Lower lobe of right lung (tissue), 2 donors: ENCODE results near the gene CDC42BPB. TPM values are rescaled to one million over a fixed set of nuclear protein-coding genes. Genes with fewer than 3 reads are reported as not detected.
A peak's percentile ranks its signal among the peaks of the same experiment; 100 is the strongest.

Experiments used
- ATAC-seq, 2 donors: fragments of 200-7000 bp; cut with Tn5 transposase; one replicate each; pipeline ENCODE4 v1.9.1; 2020 to 2022; ENCODE audit warnings: mild to moderate bottlenecking in 2 of 2, moderate library complexity in 2 of 2
- DNase-seq: peaks from one replicate; pipeline ENCODE4 v3.0.0-alpha.2; 2020
- H3K27ac ChIP-seq: fragments of 200-600 bp; one replicate; pipeline ENCODE4 v1.8.0; 2022
- H3K27me3 ChIP-seq: fragments of 200-600 bp; one replicate; pipeline ENCODE4 v1.8.0; 2022; ENCODE audit warnings: low read depth
- H3K36me3 ChIP-seq: fragments of 200-600 bp; one replicate; pipeline ENCODE4 v1.8.0; 2022; ENCODE audit warnings: mild to moderate bottlenecking
- H3K4me1 ChIP-seq: fragments of 200-600 bp; one replicate; pipeline ENCODE4 v1.8.0; 2022
- H3K4me3 ChIP-seq: fragments of 200-600 bp; one replicate; pipeline ENCODE4 v1.8.0; 2022; ENCODE audit warnings: mild to moderate bottlenecking
- H3K9me3 ChIP-seq: fragments of 200-600 bp; one replicate; pipeline ENCODE4 v1.8.0; 2022
- intact Hi-C: fragments of 100-400 bp; cut with DNase I; formaldehyde crosslinking; loops from one replicate; pipeline ENCODE4 v1.11.0; 2022
- total RNA-seq: library from RNA; stranded (reverse); fragmentation: NEBNext Ultra II Directional; extraction: Animal tissue kit (Norgen Biotek cat#: 25700); gene quantifications from one replicate; pipeline ENCODE4 v1.2.1, GENCODE V29; 2021
- TF ChIP-seq, protein P1 (sequence below): fragments of 200-600 bp; IDR thresholded peaks from one replicate; pipeline ENCODE4 v1.8.0; 2022; ENCODE audit warnings: antibody characterized with exemption, mild to moderate bottlenecking
- donor health status: DM: no; HTN: yes; CAD: no; lungs with severe emphysema.

CDC42BPB gene
- total RNA-seq, 1 donor from 2014 or later: 114 TPM

DNA sequence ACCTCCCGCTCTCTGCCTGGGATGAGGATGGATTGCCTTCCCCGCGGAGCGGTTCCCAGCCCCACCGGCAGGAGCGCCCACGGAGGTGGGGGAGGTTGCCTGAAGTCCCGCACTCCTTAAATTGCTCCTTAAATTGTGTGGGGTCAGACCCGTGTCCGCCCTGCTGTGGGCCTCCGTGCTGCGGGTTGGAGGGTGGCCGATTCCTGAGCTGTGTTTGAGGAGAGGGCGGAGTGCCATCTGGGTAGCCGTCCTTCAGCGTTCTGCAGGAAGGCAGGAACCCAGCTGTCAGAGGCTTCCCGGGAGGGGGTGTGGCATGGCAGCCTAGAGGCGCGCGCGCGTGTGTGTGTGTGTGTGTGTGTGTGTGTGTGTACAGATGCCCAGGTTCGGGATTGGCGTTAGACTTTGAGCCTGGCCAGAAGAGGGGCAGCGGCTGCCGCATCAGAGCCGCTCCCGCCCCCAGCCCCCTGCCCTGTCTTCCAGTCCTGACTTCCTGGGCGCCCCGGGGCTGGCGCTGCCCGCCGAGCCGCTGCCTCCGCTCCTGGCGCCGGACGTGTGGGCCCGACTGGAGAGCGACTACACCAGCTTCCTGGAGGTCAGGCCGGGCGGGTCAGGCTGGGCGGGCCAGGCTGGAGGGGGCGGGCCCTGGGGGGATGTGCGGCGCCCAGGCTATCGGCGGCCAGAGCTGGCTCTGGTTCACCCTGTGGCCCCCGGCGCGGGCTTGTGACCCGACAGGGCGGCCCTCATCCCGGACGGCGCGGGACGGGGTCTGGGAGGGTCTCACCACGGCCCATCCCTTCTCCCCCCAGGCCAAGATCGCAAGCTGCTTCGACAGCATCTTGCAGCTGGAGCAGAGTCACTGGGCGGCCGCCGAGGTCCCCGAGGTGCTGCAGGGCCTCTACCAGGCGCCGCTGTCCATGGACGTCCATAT lies 46.4 kb upstream of the CDC42BPB start:
- ATAC-seq (peak; percentile 55 to 64), DNase-seq (peak; percentile 77)
- Histone ChIP-seq H3K9me3 (no peaks in the 10 kb centered on the region), H3K36me3 (no peaks in the 10 kb centered on the region), H3K4me3 (peak overlapping the region; percentile 37), H3K4me1 (peaks cover 30% of the 10 kb centered on the region), H3K27me3 (peaks cover 55% of the 10 kb centered on the region), H3K27ac (no peak overlapping the region)
- intact Hi-C loops: loop anchor here (10.0 kb wide), 1 partner anchor 191 kb away; no protein-coding TSS in a partner anchor
- TF ChIP-seq, protein P1, sequence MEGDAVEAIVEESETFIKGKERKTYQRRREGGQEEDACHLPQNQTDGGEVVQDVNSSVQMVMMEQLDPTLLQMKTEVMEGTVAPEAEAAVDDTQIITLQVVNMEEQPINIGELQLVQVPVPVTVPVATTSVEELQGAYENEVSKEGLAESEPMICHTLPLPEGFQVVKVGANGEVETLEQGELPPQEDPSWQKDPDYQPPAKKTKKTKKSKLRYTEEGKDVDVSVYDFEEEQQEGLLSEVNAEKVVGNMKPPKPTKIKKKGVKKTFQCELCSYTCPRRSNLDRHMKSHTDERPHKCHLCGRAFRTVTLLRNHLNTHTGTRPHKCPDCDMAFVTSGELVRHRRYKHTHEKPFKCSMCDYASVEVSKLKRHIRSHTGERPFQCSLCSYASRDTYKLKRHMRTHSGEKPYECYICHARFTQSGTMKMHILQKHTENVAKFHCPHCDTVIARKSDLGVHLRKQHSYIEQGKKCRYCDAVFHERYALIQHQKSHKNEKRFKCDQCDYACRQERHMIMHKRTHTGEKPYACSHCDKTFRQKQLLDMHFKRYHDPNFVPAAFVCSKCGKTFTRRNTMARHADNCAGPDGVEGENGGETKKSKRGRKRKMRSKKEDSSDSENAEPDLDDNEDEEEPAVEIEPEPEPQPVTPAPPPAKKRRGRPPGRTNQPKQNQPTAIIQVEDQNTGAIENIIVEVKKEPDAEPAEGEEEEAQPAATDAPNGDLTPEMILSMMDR: no peak

DNA sequence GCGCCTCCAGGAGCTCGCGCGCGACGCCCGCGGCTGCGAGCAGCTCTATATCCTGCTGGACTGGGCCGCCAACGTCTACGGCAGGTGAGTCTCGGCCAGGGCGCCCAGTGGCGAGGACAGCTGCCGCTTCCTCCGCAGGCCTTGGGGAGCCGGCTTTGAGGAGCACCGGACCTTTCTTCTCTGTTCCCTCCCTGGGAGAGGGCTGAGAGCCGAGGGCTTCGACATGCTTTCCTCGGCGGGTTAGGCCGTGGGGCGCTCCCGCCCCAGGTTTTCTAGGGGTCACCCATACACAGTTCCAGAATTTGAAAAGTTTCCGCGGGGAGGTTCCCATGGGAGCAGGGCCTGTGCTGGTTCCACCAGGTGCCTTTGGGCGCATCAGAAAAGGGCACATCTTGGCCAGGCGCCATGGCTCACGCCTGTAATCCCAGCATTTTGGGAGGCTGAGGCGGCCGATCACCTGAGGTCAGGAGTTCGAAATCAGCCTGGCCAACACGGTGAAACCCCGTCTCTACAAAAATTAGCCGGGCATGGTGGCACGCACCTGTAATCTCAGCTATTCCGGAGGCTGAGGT lies 45.4 kb upstream of the CDC42BPB start:
- TF ChIP-seq, protein P1: no peak
- DNase-seq (no peak), ATAC-seq (no peak)
- peaks cover 55% of the 10 kb centered on the region for H3K27me3 ChIP-seq
- intact Hi-C loops: loop anchor here (10.0 kb wide), 1 partner anchor 192 kb away; no protein-coding TSS in a partner anchor
- no peaks in the 10 kb centered on the region for H3K36me3 ChIP-seq
- H3K4me3 ChIP-seq: no peak overlapping the region
- H3K4me1 ChIP-seq: peaks cover 30% of the 10 kb centered on the region
- no peaks in the 10 kb centered on the region for H3K9me3 ChIP-seq
- no peak overlapping the region for H3K27ac ChIP-seq

DNA sequence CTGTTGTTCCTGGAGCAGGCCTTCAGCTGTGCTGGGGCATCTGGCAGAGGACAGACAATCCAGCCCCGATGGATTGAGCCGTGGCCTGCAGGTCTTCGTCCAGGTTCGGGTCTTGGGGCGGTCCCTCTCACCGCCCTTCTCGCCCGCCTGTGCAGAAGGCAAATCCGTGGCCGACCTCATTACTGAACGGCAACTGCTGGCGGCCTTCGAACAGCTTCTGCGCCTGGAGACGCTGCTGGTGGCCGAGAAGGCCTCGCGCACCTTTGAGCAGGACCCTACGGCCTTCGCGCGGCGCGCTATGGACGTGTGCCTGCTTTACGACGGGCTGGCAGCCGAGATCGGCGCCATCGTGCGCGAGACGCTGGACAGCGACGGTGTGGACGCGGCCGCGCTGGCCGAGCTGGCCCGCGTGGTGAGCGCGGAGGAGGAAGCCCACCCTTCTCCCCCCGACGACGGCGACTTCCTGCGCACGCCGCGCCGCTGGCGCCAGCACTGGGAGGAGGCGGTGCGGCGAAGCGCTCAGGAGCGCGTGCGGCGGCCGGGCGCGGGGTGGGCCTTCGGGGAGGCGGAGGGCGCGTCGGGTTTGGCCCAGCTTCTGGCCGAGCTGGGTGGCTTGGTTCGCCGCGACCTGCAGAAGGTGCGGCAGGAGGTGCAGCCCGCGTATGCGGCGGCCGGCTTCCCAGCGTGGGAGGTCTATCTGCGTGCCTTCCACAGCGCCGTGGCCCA lies 44.8 kb upstream of the CDC42BPB start:
- peak overlapping the region; percentile 8 for H3K4me3 ChIP-seq
- H3K4me1 ChIP-seq: peaks cover 30% of the 10 kb centered on the region
- no peaks in the 10 kb centered on the region for H3K9me3 ChIP-seq
- TF ChIP-seq, protein P1: no peak
- ATAC-seq: no peak
- intact Hi-C loops: loop anchor here (10.0 kb wide), 1 partner anchor 193 kb away; no protein-coding TSS in a partner anchor
- H3K36me3 ChIP-seq: no peaks in the 10 kb centered on the region
- H3K27ac ChIP-seq: no peak overlapping the region
- no peak for DNase-seq
- H3K27me3 ChIP-seq: peaks cover 55% of the 10 kb centered on the region

DNA sequence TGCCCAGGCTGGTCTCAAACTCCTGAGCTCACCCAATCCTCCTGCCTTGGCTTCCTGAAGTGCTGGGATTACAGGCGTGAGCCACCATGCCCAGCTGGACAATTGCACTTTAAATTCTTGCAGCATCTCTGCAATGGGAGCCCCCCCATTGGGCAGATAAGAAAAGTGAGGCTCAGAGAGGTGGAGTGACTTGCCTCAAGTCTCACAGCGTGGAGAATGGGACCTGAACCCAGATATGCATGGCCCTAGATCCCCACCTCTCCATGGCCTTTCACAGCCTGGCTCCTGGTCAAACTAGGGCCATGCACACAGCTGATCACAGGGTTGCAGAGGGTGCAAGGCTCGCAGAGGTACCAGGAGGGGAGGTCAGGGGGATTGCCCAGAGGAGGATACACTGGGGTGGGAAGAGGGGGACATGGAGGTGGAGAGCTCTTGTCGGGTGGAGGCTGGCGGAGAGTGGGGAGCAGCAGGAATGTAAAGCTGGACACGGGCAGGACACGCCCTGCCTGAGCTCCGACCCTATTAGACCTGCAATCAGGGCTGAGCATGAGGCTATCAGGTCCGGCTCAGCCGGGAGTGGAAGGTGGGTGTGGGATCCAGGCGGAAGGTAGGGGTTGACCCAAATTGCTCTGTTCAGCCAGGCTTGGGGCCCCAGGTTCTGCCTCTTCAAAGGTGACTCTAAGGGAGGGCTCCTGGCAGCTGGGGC lies 44.1 kb upstream of the CDC42BPB start:
- Histone ChIP-seq H3K36me3 (no peaks in the 10 kb centered on the region), H3K4me1 (peaks cover 30% of the 10 kb centered on the region), H3K27me3 (peaks cover 55% of the 10 kb centered on the region), H3K27ac (no peak overlapping the region), H3K4me3 (no peak overlapping the region), H3K9me3 (no peaks in the 10 kb centered on the region)
- TF ChIP-seq, protein P1: no peak
- intact Hi-C loops: loop anchor here (10.0 kb wide), 1 partner anchor 193 kb away; no protein-coding TSS in a partner anchor
- no peak for ATAC-seq
- no peak for DNase-seq
